ENCODE data around the gene PRC1. TPM values are rescaled to one million over a fixed set of nuclear protein-coding genes. Genes with fewer than 3 reads are reported as not detected.

The PRC1 gene
- total RNA-seq, 4 donors from 2014 or later: 2.2 to 12.7 (median 4.5) TPM

- 94 to 100% methylated on average over 3 to 4 of the region's 4 CpGs for WGBS, 2 donors (ENCODE audit: low coverage in 1 of 2)
- Histone ChIP-seq H3K27me3 (no peaks in the 10 kb centered on the region), H3K27ac (no peak overlapping the region), H3K9me3 (no peaks in the 10 kb centered on the region), H3K4me1 (peaks cover 0 to 21% (median 0%) of the 10 kb centered on the region in 3 donors), H3K4me3 (no peak overlapping the region), H3K36me3 (no peaks in the 10 kb centered on the region)
- ATAC-seq: no peak
- TF ChIP-seq POLR2A (IDR thresholded peaks at IDR 0.05): no peak
- no peak for TF ChIP-seq EP300 (IDR thresholded peaks at IDR 0.05)
- no peak for TF ChIP-seq CTCF (IDR thresholded peaks at IDR 0.05)
- no peak for TF ChIP-seq POLR2AphosphoS5 (IDR thresholded peaks at IDR 0.05)
These were observed 3.9 kb downstream of the PRC1 start for GRCh38 chr15:90990446-90990845.

GRCh38 chr15:90989040-90989768, 5.1 kb downstream of the PRC1 start:
- Histone ChIP-seq H3K9me3 (no peaks in the 10 kb centered on the region), H3K27me3 (no peaks in the 10 kb centered on the region), H3K4me3 (no peak overlapping the region), H3K27ac (no peak overlapping the region), H3K4me1 (peaks cover 0 to 13% (median 0%) of the 10 kb centered on the region in 3 donors), H3K36me3 (no peaks in the 10 kb centered on the region)
- WGBS, 2 donors (ENCODE audit: low coverage in 1 of 2): 75 to 80% methylated on average over 5 to 6 of the region's 7 CpGs
- TF ChIP-seq POLR2AphosphoS5 (IDR thresholded peaks at IDR 0.05): no peak
- no peak for ATAC-seq

GRCh38 chr15:90988296-90988695, 6.0 kb downstream of the PRC1 start:
- 58% methylated on average over 6 of the region's 6 CpGs for WGBS, 2 donors (ENCODE audit: low coverage in 1 of 2)

GRCh38 chr15:90987561-90988141, 6.7 kb downstream of the PRC1 start:
- Histone ChIP-seq H3K27ac (no peak overlapping the region), H3K4me3 (no peak overlapping the region), H3K27me3 (no peaks in the 10 kb centered on the region), H3K4me1 (no peaks in the 10 kb centered on the region), H3K9me3 (no peaks in the 10 kb centered on the region), H3K36me3 (no peaks in the 10 kb centered on the region)
- WGBS, 2 donors (ENCODE audit: low coverage in 1 of 2): 59 to 61% methylated on average over 7 of the region's 7 CpGs
- TF ChIP-seq EP300 (IDR thresholded peaks at IDR 0.05): no peak
- no peak for TF ChIP-seq CTCF (IDR thresholded peaks at IDR 0.05)
- no peak for TF ChIP-seq POLR2AphosphoS5 (IDR thresholded peaks at IDR 0.05)
- no peak for ATAC-seq

More at GRCh38 chr15:90988296-90988695, 6.0 kb downstream of the PRC1 start:
- Histone ChIP-seq H3K4me1 (peaks cover 0 to 4% (median 0%) of the 10 kb centered on the region in 3 donors), H3K27me3 (no peaks in the 10 kb centered on the region), H3K36me3 (no peaks in the 10 kb centered on the region), H3K4me3 (no peak overlapping the region), H3K9me3 (no peaks in the 10 kb centered on the region), H3K27ac (no peak overlapping the region)
- ATAC-seq: no peak
- TF ChIP-seq POLR2A (IDR thresholded peaks at IDR 0.05): no peak
- TF ChIP-seq EP300 (IDR thresholded peaks at IDR 0.05): no peak
- TF ChIP-seq CTCF (IDR thresholded peaks at IDR 0.05): no peak
- TF ChIP-seq POLR2AphosphoS5 (IDR thresholded peaks at IDR 0.05): no peak

GRCh38 chr15:90986790-90987507, 7.4 kb downstream of the PRC1 start:
- WGBS, 2 donors (ENCODE audit: low coverage in 1 of 2): 73% methylated on average over 5 to 9 of the region's 11 CpGs
- H3K4me3 ChIP-seq: no peak overlapping the region
- no peaks in the 10 kb centered on the region for H3K4me1 ChIP-seq
- no peak overlapping the region for H3K27ac ChIP-seq
- TF ChIP-seq POLR2AphosphoS5 (IDR thresholded peaks at IDR 0.05) (no peak), EP300 (IDR thresholded peaks at IDR 0.05) (no peak), POLR2A (IDR thresholded peaks at IDR 0.05) (no peak), CTCF (IDR thresholded peaks at IDR 0.05) (no peak)
- no peaks in the 10 kb centered on the region for H3K27me3 ChIP-seq
- peaks cover 0 to 5% of the 10 kb centered on the region in 2 donors for H3K36me3 ChIP-seq
- no peak for ATAC-seq
- H3K9me3 ChIP-seq: no peaks in the 10 kb centered on the region

All from gastroesophageal sphincter (tissue), 4 donors.